CD4-positive, alpha-beta memory T cell (primary cell): ENCODE data around the gene TBX4. TPM values are rescaled to one million over a fixed set of nuclear protein-coding genes. Genes with fewer than 3 reads are reported as not detected.

ENCODE experiments used
- CTCF ChIA-PET: fragments of 350-600 bp; sonication (Branson Sonifier 250); formaldehyde crosslinking; loops from one replicate; lab custom pipeline; 2021; ENCODE audit warnings: inconsistent platforms; ENCODE audit not compliant: partially characterized antibody; lab: Charles Lee
- POLR2A ChIA-PET: fragments of 350-600 bp; sonication (Branson Sonifier 250); formaldehyde crosslinking; loops from one replicate; lab custom pipeline; 2021; ENCODE audit not compliant: partially characterized antibody; lab: Charles Lee
- DNase-seq, 5 donors: peaks; one replicate each; pipeline versions ENCODE4 v3.0.0 to v3.0.0-alpha.2; 2020 to 2022; ENCODE audit warnings: mixed read lengths in 1 of 5
- H3K27ac ChIP-seq: one replicate; pipeline ENCODE4 v1.7.0; 2013; ENCODE audit warnings: low read depth, low read length
- H3K27me3 ChIP-seq: 2 replicates; pipeline ENCODE4 v1.7.0; 2013; ENCODE audit warnings: mild to moderate bottlenecking, low read length, moderate library complexity; ENCODE audit not compliant: insufficient read depth
- H3K36me3 ChIP-seq: 2 replicates; pipeline ENCODE4 v1.7.0; 2013; ENCODE audit warnings: mild to moderate bottlenecking, low read length, moderate library complexity; ENCODE audit not compliant: insufficient read depth
- H3K4me1 ChIP-seq: 2 replicates; pipeline ENCODE4 v1.7.0; 2013; ENCODE audit warnings: mild to moderate bottlenecking, low read length, moderate library complexity; ENCODE audit not compliant: insufficient read depth
- H3K4me3 ChIP-seq, 2 donors: one replicate each; pipeline ENCODE4 v1.7.0; 2013; ENCODE audit warnings: low read length in 2 of 2, mild to moderate bottlenecking in 1 of 2
- H3K9me3 ChIP-seq, 2 donors: one replicate each; pipeline ENCODE4 v1.7.0; 2013; ENCODE audit warnings: low read length in 2 of 2, control low read depth in 1 of 2; ENCODE audit not compliant: control insufficient read depth in 1 of 2
- H3K27ac Mint-ChIP-seq, 7 donors: one replicate each; pipeline ENCODE4 v1.8.0; 2020 to 2021; ENCODE audit warnings: mixed read lengths in 7 of 7, mild to moderate bottlenecking in 6 of 7, inconsistent platforms in 3 of 7, moderate library complexity in 3 of 7
- H3K27me3 Mint-ChIP-seq, 2 donors: one replicate each; pipeline ENCODE4 v1.8.0; 2020 to 2021; ENCODE audit warnings: mixed read lengths in 2 of 2
- H3K36me3 Mint-ChIP-seq, 2 donors: one replicate each; pipeline ENCODE4 v1.8.0; 2020 to 2021; ENCODE audit warnings: mixed read lengths in 2 of 2, inconsistent platforms in 1 of 2, mild to moderate bottlenecking in 1 of 2
- H3K4me1 Mint-ChIP-seq, 4 donors: one replicate each; pipeline ENCODE4 v1.8.0; 2020 to 2021; ENCODE audit warnings: mixed read lengths in 4 of 4, mild to moderate bottlenecking in 1 of 4
- H3K4me3 Mint-ChIP-seq, 8 donors: one replicate each; pipeline ENCODE4 v1.8.0; 2020 to 2021; ENCODE audit warnings: mixed read lengths in 8 of 8, mild to moderate bottlenecking in 7 of 8, moderate library complexity in 6 of 8, inconsistent platforms in 3 of 8
- H3K9me3 Mint-ChIP-seq, 8 donors: one replicate each; pipeline ENCODE4 v1.8.0; 2020 to 2021; ENCODE audit warnings: mixed read lengths in 8 of 8, mild to moderate bottlenecking in 5 of 8, inconsistent platforms in 3 of 8, moderate library complexity in 1 of 8
- intact Hi-C: fragments of 100-400 bp; cut with micrococcal nuclease; formaldehyde crosslinking; loops from one replicate; pipeline ENCODE4 v1.15.1; 2023
- polyA plus RNA-seq, 2 donors: library from polyadenylated mRNA; unstranded; fragments of 300-500 nt; fragmentation: Illumina TruSeq; gene quantifications; one replicate each; pipeline ENCODE4 v1.2.3, GENCODE V29; 2021
- total RNA-seq, 2 experiments: library from RNA; stranded (reverse); gene quantifications; one replicate each; pipeline ENCODE4 v1.2.3, GENCODE V29; 2021

TBX4 gene
- total and polyA plus RNA-seq, 4 experiments from 2014 or later: not detected

- POLR2A ChIA-PET: interaction anchor here (0.6 kb wide), 1 partner anchor 380 kb away, joined by 3 read pairs; no protein-coding TSS in a partner anchor
- Mint-ChIP-seq H3K36me3 (peaks cover 0 to 3% of the 10 kb centered on the region in 2 donors), H3K27me3 (peaks cover 36 to 45% of the 10 kb centered on the region in 2 donors), H3K9me3 (peaks cover 0 to 3% (median 0%) of the 10 kb centered on the region in 8 donors), H3K4me3 (no peak overlapping the region), H3K4me1 (peaks cover 10 to 25% (median 18%) of the 10 kb centered on the region in 4 donors), H3K27ac (no peak overlapping the region)
- H3K4me3 ChIP-seq: no peak overlapping the region
- peaks cover 22% of the 10 kb centered on the region for H3K27me3 ChIP-seq
- no peaks in the 10 kb centered on the region for H3K9me3 ChIP-seq
- peaks cover 5% of the 10 kb centered on the region for H3K4me1 ChIP-seq
- intact Hi-C loops: no loop called here
- no peak for DNase-seq
- CTCF ChIA-PET: interaction anchor here (0.7 to 1.9 kb wide), 2 partner anchors 38 to 229 kb away, joined by 3 to 7 read pairs; no protein-coding TSS in a partner anchor
- H3K36me3 ChIP-seq: no peaks in the 10 kb centered on the region
- no peak overlapping the region for H3K27ac ChIP-seq
Measured at GRCh38 chr17:61449707-61450640, 2.2 kb upstream of the TBX4 start.

- H3K27me3 ChIP-seq: peaks cover 22% of the 10 kb centered on the region
- Mint-ChIP-seq H3K4me3 (peak overlapping the region; percentile 18 to 75 (median 54)), H3K27ac (no peak overlapping the region), H3K27me3 (peaks cover 39 to 52% of the 10 kb centered on the region in 2 donors), H3K9me3 (peaks cover 0 to 3% (median 0%) of the 10 kb centered on the region in 8 donors), H3K4me1 (peaks cover 13 to 34% (median 23%) of the 10 kb centered on the region in 4 donors), H3K36me3 (peaks cover 0 to 3% of the 10 kb centered on the region in 2 donors)
- no peak for DNase-seq
- intact Hi-C loops: no loop called here
- no peak overlapping the region for H3K27ac ChIP-seq
- ChIA-PET POLR2A (interaction anchor here (0.6 kb wide), 1 partner anchor 379 kb away, joined by 3 read pairs; no protein-coding TSS in a partner anchor), CTCF (no interaction called here)
- no peaks in the 10 kb centered on the region for H3K9me3 ChIP-seq
- no peak overlapping the region for H3K4me3 ChIP-seq
- peaks cover 5% of the 10 kb centered on the region for H3K4me1 ChIP-seq
- H3K36me3 ChIP-seq: no peaks in the 10 kb centered on the region
Measured at GRCh38 chr17:61450641-61451537, 1.3 kb upstream of the TBX4 start.

GRCh38 chr17:61451538-61452300, 503 bp upstream of the TBX4 start:
- Histone ChIP-seq H3K4me3 (no peak overlapping the region), H3K9me3 (no peaks in the 10 kb centered on the region), H3K36me3 (no peaks in the 10 kb centered on the region), H3K27me3 (peaks cover 22% of the 10 kb centered on the region), H3K27ac (no peak overlapping the region), H3K4me1 (peaks cover 5% of the 10 kb centered on the region)
- intact Hi-C loops: no loop called here
- Mint-ChIP-seq H3K4me1 (peaks cover 13 to 34% (median 23%) of the 10 kb centered on the region in 4 donors), H3K9me3 (peaks cover 0 to 3% (median 0%) of the 10 kb centered on the region in 8 donors), H3K27ac (no peak overlapping the region), H3K4me3 (peak overlapping the region in 1 of 8 donors; percentile 71), H3K36me3 (peaks cover 0 to 3% of the 10 kb centered on the region in 2 donors), H3K27me3 (peaks cover 40 to 52% of the 10 kb centered on the region in 2 donors)
- no peak for DNase-seq
- ChIA-PET CTCF (interaction anchor here (0.5 kb wide), 1 partner anchor 480 kb away, joined by 3 read pairs; no protein-coding TSS in a partner anchor), POLR2A (no interaction called here)

GRCh38 chr17:61453566-61454380, 1.6 kb downstream of the TBX4 start:
- no peak for DNase-seq
- H3K9me3 ChIP-seq: no peaks in the 10 kb centered on the region
- peaks cover 52 to 62% of the 10 kb centered on the region in 2 donors for H3K27me3 Mint-ChIP-seq
- intact Hi-C loops: no loop called here
- H3K9me3 Mint-ChIP-seq: peaks cover 0 to 5% (median 0%) of the 10 kb centered on the region in 8 donors
- peaks cover 14% of the 10 kb centered on the region for H3K4me1 ChIP-seq
- ChIA-PET POLR2A (no interaction called here), CTCF (no interaction called here)
- no peak overlapping the region for H3K4me3 ChIP-seq
- peaks cover 27% of the 10 kb centered on the region for H3K27me3 ChIP-seq
- H3K4me1 Mint-ChIP-seq: peaks cover 23 to 52% (median 37%) of the 10 kb centered on the region in 4 donors
- H3K27ac Mint-ChIP-seq: no peak overlapping the region
- H3K4me3 Mint-ChIP-seq: peak overlapping the region in 6 of 8 donors; percentile 37 to 91 (median 64)
- H3K36me3 Mint-ChIP-seq: peaks cover 0 to 3% of the 10 kb centered on the region in 2 donors
- H3K27ac ChIP-seq: no peak overlapping the region
- no peaks in the 10 kb centered on the region for H3K36me3 ChIP-seq

GRCh38 chr17:61454381-61455323, 2.4 kb downstream of the TBX4 start:
- H3K4me1 ChIP-seq: peaks cover 14% of the 10 kb centered on the region
- POLR2A ChIA-PET: no interaction called here
- Mint-ChIP-seq H3K27me3 (peaks cover 61 to 65% of the 10 kb centered on the region in 2 donors), H3K4me3 (peak overlapping the region in 6 of 8 donors; percentile 43 to 91 (median 64)), H3K36me3 (peaks cover 0 to 3% of the 10 kb centered on the region in 2 donors), H3K27ac (peak overlapping the region in 1 of 7 donors; percentile 50), H3K9me3 (peaks cover 0 to 5% (median 0%) of the 10 kb centered on the region in 8 donors), H3K4me1 (peaks cover 23 to 55% (median 37%) of the 10 kb centered on the region in 4 donors)
- peaks cover 25% of the 10 kb centered on the region for H3K27me3 ChIP-seq
- intact Hi-C loops: no loop called here
- no peak for DNase-seq
- H3K36me3 ChIP-seq: no peaks in the 10 kb centered on the region
- no peaks in the 10 kb centered on the region for H3K9me3 ChIP-seq
- H3K27ac ChIP-seq: no peak overlapping the region
- CTCF ChIA-PET: no interaction called here
- no peak overlapping the region for H3K4me3 ChIP-seq
